HUDEP-2 (cell line): ENCODE measurements around the gene NFIA.
A peak's percentile ranks its signal among the peaks of the same experiment; 100 is the strongest.

Source experiments
- DNase-seq, 76 experiments: peaks; one replicate each; lab custom pipeline; 2025; ENCODE audit not compliant: unreplicated experiment in 76 of 76; lab: John Stamatoyannopoulos, UW

NFIA gene

DNA sequence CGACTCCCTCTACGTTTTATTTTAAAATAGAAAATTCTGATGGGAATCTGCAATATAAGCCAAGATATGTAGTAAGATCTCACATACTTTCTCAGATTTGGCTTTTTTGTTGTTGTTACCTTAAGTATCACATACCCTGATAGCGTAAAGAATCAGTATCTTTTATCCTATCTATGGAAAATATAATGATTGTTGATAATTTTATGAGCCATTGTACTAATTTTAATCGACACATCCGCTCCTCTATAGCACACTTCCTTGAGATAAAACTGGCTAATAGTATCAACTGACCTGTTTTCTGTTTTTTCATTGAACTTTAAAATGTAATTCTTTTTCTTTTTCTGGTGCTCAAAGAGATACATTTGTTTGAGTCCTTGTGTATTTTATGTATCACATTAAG, 118.7 kb downstream of the NFIA start:
- no peak for DNase-seq

DNA sequence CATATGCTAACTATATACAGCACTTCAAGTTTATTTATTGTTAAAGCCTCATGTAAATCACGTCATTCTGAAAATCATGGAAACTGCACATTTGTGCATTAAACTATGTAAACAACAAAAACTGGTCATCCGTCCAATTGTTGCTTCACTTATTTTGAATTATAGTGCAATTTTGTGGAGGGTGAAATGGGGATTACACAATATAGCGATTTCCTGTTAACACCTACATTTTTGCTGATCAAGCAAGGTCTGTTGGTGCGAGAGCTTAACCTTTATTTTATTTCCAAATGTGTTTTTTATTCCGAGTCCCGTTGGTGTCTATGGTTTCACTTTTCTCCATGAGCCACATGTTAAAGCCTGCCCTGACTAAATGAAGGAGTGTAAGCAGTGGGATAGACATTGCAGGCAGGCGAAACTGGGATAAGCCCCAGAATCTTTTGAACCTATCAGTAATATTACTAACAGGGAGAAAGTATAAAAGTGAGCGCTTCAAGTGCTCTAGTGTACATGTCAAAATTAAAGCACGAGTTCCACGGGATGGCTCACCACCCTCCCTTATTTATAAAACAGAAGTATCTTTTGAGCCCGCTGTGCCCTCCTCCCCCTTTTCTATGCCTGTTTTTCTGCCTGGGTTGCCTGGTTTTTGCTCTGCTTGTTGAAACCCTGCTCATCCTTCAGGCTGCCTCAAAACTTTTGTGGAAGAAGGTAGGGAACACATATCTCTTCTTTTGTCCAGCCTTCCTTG, 120.7 kb downstream of the NFIA start:
- DNase-seq, result no peak

DNA sequence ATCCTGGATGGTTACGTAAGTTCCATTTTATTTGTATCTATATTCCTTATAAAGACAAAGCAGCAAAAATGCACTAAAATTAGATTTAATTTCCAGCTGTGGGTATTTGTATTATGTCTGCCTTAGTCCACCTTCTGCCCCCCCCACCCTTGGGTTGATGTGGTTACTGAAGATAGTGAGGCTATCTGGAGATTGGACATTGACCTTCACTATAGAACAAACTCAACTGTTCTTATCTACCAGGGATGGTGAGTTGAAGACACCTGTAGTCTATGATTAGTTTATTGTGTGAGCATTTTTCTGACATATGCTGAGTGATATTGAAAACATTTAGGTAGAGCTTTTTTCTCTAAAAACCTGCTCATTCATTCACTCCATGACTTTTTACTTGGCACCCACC, 122.2 kb downstream of the NFIA start:
- DNase-seq, result peak in 43 of 76 experiments; percentile 10 to 69 (median 37)

DNA sequence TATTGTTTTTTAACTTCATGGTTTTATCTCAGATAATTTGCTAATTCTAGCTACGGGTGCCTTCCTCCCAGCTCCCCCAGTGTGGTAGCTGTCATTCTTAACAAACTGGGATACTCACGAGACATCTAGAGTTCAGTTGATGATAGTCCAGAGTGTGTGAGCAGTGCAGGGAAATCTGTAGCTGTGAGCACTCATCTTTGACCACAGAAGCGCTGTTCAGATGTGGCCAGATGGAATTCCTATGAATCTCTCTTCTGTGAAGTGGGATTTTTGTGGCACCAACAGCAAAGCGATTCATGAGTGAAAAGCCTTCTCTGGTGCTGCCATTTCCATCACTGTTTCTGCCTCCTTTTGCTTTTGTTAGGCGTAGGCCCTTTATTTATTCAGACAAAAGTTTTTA, 125.1 kb downstream of the NFIA start:
- DNase-seq, result no peak

DNA sequence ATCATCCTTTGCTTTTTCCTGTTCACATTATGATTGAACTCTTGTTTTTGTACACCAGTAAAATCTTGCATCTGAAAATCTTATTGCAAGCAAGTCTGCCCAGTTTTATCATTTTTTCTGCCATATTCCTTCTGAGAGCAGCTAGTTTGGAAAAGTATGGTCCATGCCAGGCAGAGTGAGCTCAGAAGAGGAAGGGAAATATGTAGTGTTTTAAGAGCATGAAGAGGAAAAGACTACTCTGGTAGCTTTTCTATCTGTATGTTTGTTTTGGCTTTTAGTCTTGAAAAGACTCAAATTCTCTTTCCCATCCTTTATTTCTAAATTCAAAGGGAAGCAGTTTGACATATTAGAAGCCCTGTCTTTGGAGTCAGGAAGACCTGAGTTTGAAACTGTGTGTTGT, 125.8 kb downstream of the NFIA start:
- no peak for DNase-seq

DNA sequence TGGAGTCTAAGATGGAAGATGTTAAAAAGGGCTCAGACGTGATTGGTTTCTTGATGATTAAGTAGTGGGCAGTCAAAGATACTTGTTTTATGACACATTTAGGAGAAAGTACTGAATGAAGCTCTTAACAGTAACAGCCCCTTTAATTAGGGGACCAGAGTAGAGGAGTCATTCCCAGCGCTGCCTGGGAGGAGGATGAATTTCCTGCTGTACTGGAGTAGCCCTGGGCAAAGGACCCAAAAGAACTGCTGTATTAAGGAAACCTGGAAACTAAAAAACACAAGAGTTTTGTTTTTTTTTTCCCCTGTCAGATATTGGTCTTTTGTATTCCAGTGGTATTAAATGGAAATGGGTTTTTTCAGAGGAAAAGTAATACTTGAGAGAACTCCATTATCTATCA, 126.5 kb downstream of the NFIA start:
- DNase-seq, result no peak

DNA sequence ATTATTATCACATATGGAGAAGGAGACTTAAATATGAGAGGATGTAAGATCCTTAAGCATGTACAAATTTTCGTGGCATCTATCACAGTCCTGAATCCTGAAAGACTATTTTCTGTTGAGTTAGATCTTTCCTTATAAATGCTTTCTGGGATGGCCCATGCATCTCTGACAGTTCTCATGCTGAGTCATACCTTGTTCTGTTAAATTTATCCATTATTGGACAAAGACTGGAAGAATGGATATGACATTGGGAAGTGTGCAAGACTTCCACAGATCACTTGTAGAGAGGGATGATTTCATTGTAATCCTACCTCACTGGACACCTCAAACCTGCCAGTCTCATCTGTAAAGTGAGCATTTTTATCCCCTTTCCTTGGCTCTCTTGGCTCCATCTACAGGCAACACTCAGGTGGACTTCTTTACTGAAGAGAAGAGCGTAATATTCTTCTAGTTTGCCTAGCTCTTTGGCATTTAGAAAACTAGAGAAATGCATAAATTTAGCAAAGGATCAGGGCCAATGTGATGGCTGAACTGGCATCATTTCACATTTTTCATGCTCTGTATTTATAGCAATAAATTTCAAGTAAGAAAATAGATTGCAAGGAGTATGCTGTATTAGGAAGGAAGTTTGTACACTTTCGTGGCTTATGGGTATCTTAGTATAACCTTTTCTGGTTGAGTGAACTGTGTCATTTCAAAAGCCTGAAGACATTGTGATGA, 128.2 kb downstream of the NFIA start:
- DNase-seq, result no peak

DNA sequence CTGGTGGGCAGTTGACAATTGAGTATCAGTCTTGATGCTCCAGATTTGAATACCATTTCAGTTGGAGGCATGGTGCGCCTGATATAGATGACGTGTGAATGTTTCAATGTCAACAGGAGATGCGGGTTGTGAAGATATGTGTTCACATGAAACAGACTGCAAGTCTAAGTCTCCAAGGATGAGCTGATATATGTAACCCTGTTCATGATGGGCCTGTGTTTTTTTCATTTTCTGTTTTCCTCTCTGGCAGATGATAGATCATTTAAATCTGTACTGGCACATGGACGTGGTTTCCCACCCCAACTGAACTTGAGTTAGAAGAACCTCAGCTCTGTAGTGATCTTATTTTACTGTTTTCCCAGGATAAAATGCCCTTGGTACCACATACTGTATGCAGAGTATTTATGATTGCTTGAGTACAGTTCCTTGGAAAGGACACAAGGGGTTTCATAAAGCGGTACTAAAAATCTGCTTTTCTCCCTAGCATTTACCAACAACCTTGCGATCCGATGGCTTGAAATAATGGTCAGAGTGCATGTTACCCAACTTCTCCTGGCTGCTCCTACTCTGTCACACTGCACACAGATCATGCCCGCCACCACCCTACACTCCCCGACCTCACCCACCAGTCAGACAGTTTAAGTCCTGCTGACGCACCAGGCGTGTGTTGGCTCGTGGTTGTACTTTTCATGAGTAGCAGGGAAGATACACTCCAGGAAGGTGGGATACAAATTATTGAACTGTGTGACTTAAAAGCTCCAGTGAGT, 131.1 kb downstream of the NFIA start:
- DNase-seq, result no peak

DNA sequence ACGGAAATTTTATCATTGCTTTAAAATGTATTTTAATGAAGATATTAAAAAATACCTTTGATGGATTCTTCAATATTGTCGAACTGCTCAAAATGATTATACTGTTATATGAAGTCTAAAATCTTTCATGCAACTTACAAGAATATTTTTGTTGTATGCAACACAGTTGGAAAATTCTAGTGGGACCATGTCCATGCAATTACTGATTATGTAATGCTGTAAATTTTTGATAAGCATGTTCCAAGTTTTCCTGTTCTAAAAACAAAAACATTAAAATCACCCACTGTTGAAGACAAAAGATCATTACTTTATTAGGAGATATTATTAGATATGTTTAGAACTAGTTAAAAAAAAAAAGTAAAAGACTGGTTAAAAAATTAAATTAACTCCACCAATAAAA, 132.8 kb downstream of the NFIA start:
- no peak for DNase-seq

DNA sequence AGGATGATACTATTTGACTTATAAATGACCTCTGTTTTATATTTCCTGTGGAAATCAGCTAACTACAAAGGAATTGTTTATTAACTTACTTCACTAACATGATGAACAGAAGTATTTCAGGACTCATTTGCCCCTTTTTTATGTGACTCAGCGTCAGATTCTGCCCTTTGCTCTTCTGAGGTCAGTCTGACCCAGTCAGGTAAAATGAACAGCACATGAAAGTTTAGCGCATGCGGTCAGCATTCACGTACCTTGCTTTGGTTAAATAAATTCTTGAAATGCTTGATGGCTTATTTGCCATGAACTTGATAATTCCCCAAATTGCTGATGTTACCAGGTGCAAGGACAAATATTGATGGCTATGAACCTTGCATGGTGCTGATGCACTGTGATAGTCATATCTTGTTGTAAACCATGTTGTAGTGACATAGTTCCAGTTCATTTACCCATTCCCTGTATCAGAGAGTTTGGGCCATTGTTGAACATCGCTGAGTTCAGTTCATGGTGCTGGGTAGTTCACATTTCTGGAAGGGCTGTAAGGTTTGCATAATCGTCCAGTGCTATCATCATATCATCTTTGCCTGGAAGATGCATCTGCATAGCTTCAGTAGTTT, 133.4 kb downstream of the NFIA start:
- DNase-seq, result no peak

DNA sequence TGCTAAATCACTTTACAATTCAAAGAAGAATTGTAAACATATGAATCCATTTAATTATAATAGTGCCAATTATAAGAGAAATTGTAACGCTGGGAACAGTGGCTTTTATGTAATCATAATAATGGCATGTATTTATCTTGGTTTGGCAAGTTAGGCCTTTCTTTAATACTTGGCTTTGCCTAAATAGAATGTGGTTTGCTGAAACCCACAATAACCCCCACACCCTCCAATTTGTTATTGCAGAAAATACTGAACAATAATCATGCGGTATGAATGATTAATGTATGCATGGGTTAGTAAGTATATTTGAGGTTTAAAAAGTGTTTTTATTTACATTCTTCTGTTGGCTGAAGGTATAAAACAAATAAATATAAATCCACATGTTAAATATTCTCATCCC, 138.2 kb downstream of the NFIA start:
- peak in 2 of 76 experiments; percentile 5 to 11 for DNase-seq

DNA sequence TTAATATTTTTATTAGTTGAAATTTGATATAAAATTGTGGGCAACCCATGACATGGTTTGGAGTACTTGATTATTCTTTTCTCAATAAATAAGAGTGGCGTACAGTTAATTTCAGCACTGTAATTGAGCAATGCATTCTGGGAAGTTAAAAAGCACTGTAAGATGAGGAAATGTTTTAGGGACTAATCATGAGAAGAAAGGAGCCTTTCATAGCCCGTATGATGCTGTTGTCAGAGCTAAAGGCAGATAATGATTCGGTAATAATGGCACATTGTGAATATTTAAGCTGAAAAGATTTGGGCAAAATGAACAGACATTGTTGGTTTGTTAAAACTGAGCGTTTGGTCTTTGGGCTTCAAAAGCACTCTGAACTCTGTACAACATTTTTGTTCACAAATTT, 139.3 kb downstream of the NFIA start:
- no peak for DNase-seq

DNA sequence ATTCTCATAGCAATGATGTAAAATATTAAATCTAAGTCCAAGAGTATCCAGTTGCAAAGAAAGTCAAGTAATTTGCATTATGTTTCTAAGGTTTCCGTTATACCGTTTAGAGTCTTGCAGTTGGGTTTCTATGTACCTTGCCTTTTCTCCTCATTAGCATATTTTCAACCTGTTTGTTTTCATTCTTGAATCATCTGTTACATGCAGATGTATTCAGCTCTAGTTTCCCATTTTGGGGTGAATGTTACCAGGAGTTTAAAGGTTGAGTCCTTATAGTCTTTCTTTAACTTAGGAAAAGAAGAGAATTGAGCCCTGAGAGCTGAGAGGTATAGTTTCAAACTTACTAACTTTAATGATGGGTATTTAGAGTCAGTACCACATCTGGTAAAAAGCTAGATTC, 139.9 kb downstream of the NFIA start:
- DNase-seq, result no peak

DNA sequence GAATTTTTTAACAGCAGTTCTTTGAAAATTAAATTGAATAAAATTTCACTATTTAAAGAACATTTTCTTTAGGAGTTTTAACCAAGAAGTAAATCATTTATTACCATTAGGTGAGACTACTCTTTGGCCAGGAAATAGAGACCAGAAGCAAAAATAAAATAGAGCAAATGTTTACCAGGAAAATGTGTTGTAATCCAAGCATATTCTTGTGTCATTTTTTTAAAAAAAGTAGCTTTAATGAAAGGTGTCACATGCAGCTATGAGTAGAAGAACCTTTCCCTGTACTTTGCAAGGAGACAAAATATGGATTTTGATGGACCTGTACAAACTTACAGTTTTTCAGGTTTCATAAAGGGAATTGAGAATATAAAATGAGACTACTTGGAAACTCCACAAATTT, 140.8 kb downstream of the NFIA start:
- no peak for DNase-seq

DNA sequence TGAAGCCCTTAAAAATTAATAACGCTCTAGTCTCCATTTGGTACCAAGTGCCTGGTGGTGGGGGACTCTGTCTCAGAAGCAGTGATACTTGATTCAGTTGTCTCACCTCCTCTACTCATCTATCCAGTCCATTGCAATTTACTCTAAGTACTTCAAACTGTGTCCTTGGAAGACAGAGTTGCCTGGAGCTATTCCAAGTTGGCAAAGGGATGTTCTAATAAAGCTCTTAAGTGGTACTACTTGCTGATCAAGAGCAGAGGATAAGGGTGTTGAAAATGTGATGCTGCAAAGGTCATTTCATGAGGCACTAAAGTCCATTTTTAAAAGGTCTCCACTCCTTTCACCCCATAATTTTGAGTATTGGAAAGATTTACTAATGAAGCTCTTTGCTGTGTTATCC, 142.2 kb downstream of the NFIA start:
- DNase-seq, result peak in 2 of 76 experiments; percentile 10 to 19

DNA sequence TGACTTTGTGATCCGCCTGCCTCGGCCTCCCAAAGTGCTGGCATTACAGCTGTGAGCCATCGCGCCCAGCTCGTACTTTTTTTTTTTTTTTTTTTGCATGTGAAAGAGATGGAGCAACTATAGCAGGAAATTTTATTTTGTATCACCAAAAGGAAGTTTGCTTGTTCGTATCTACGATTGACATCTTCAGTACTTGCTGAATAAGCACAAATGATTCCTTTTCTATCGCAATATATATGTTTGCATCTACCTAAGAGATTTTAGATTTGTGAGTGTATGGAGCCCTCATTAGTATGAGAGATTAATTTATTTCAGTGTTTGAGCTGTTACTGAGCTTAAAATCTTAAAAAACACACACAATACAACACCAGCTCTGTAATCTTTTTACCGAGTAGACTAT, 143.1 kb downstream of the NFIA start:
- DNase-seq, result no peak

DNA sequence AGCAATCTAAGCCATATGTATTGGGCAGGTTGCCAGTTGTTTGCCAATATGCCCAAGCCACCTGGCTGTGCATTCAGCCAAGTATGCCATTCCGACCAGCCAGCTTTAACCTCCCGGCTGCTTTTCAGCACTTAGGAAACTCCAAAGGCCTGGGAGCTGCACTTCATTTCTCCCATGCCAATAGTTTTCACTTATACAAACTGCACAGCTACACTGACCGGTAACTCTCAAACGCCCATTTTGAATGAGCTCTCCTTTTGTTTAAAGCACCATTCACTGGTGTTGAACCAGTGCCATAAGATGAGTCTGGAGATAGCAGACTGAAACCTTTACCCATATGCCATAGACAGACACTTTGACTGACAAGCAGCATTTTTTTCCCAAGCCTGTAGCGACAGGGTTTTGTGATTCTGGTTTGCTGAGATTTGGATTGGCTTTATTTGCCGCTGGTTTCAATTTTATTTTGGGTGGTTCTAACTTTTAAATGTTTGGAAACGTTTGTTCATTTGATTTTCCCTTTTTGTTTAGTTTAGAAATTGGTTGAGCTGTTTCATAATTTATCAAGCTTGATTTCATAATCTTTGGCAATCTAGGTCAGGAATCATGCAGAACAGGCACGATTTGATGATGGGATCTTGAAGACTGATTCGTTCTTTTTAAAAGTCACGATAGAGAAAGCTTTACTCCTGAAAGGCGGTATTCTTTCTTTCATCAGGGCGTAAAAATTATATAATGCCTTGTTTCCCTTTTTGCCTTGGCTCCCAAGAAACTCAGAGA, 144.6 kb downstream of the NFIA start:
- peak in 34 of 76 experiments; percentile 11 to 69 (median 46) for DNase-seq

DNA sequence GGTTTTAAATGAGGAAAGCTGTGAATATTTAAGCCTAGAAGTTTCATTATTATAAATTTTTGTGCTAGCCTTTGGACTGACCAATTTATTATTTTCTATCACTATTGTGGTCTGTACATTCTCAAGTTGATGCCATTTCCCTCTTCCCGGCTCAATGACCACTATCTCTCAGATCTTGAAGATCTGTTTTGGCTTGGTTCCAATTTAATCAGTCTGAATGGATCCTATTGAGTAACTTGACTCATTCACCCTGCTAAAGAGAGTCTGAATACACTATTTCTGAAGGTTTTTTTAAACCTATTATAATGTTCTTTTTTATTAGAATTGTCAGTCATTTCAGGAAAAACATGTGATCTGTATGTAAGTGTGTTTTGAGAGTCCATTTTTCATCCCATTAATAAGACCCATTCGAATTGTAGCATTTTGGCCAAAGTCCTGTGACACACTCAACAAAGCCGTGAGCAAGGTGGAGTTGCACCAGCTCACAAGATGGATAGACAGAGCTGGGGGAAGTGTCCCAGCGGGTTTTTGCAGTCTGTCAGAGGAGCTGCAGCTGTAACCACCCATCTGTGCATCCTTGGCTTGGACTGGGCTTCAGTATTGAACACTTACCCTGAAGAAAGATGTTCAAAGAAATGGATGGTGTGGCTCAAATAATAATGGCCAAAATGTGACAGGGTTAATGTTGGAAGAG, 145.6 kb downstream of the NFIA start:
- peak in 7 of 76 experiments; percentile 5 to 32 (median 18) for DNase-seq

DNA sequence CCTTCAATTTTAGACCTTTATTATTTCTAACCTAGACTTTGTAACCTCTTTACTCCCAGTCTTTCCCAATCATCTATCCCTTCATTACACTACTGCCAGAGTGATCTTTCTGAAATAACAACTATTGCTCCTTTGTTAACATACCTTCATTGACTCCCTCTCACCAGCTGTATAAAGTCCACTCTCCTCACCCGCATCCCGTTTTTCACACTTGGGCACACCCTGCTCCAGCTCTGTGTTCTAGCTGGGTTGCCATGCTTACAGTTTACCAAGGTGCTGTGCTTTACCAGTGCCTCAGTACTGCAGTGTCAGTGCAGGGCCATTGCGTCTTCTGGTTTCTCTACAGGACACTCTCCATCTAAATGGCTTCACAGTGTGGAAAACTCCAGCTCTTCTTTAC, 148.2 kb downstream of the NFIA start:
- peak in 1 of 76 experiments; percentile 21 for DNase-seq

DNA sequence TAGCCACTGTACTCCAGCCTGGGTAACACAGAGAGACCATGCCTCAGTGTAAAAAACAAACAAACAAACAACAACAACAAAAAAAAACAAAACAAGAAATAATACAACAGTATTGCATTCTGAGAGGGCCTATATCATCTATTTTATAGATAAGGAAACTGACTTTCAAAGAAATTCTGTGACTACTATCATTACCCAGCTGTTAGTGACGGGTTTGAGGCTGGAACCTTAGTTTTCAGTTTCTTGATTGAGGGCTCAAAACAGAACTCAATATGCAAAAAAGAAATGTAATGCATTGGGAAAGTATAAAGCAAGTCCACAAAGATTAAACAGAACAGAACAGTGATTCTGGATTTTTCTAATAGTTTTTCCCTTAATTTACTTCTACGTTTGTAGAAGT, 149.4 kb downstream of the NFIA start:
- no peak for DNase-seq
